Measurements from ENCODE around the gene TBX22. TPM values are rescaled to one million over a fixed set of nuclear protein-coding genes. Genes with fewer than 3 reads are reported as not detected.
"Not testable (repeated sequence)": the region's sequence is repeated elsewhere in the genome, so short reads cannot be mapped to it uniquely, and the experiment has no call there.

Gene TBX22, protein sequence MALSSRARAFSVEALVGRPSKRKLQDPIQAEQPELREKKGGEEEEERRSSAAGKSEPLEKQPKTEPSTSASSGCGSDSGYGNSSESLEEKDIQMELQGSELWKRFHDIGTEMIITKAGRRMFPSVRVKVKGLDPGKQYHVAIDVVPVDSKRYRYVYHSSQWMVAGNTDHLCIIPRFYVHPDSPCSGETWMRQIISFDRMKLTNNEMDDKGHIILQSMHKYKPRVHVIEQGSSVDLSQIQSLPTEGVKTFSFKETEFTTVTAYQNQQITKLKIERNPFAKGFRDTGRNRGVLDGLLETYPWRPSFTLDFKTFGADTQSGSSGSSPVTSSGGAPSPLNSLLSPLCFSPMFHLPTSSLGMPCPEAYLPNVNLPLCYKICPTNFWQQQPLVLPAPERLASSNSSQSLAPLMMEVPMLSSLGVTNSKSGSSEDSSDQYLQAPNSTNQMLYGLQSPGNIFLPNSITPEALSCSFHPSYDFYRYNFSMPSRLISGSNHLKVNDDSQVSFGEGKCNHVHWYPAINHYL
- 1 to 10 TPM; 2.3 to 3.5 (median 3.2) TPM for polyA plus RNA-seq (ENCODE audit: insufficient read length in 3 of 3)

DNA sequence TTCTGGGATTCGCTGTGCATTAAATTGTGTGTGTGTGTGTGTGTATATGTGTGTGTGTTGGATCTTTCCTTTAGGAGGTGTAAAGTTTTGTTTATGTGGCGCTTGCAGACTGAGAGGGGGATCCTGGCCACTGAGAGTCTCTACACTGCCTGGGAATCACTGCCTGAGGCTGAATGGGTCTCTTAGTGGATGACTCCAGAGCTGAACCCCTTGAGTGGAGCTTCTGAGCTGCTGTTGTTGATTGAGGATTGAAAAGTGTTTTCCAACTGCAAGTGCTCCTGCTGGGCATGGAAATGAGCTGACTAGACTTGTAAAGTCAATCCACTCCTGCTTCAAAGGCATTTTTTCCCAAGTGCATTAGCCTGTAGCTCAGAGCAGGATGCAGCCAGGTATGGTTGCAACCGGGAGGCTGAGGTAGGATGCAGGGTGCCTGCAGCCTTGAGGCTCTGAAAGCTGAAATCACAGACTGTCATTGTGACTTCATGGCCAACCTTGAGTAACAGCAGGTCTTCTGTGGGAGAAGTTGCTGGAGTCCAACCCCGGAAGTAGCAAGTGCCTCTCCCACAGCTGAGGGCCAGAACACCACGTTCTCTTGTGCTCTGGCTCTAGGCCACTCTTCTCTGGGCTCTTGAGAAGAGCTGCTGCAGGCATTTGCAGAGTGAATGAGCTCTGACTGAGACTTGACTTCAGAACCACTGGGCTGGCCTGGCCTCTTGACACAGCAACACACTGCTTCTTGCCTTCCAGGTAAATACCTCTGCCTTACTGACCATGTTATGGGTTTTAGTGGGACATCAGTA lies at the start of gene TBX22:
TBX22 (plus strand) TSS at position 613 of the 800 bp plus-strand sequence. CDS start 7,517 bp downstream, outside the sequence.
- no peak for DNase-seq (ENCODE audit: low read depth in 3 of 3, low spot score in 2 of 3)

DNA sequence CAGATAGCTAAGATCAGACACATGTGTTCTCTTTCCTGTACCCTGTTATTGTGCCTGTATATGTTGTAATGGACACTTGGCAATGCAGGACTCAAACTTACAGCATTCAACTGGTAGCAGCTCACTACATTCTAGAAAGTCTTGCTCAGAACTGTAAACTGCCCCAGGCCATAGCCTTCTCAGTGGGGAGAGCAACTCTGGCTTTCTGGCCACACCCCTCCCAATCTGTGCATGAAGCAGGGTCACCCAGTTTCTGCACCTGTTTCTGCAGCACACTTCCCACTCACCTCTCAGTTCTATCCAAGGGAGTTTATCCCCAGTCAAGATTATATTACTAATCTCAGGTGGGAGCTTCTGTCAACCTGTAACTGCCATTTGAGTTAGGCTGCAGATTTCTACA lies 38.9 kb upstream of the TBX22 start:
- no peak for DNase-seq (ENCODE audit: low read depth in 3 of 3, low spot score in 2 of 3)

DNA sequence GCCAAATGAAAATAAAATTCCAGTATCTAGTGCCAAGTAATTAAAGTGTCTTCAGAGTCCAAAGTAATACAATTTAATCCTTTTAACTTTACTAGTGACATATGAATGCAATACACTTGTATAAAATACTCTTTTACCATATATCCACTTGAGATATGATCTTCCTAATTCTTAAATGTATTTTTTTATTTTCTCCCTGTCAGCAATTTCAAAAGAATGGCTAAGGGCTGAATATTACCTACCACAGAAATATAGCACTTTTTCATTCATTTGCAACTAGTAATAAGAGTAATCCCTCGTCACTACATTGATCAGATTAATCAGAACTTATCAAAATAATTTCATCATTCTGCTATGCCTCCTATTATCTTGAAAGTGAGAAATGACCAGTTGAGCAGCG lies 10.1 kb upstream of the TBX22 start:
- no peak for DNase-seq (ENCODE audit: low read depth in 3 of 3, low spot score in 2 of 3)

DNA sequence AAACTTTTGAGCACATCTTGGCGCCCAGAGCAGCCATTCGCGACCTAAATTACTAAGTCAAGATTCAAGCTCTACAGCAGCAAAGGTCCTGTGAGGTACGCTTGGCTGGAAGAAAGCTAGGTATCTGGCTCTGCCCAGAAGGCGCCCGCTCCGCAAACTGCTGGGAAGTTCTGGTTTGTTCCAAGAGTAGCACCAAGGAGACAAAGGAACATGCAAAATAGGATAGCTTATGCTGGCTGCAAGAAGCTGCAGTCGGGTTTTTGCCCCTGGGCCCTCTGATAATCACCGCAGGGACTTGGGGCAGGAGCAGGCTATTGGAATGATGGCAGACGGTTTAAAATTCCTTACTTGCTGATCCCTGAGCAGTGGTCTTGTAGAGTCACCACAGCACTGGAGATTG lies 3.0 kb upstream of the TBX22 start:
- DNase-seq (ENCODE audit: low read depth in 3 of 3, low spot score in 2 of 3) = no peak

DNA sequence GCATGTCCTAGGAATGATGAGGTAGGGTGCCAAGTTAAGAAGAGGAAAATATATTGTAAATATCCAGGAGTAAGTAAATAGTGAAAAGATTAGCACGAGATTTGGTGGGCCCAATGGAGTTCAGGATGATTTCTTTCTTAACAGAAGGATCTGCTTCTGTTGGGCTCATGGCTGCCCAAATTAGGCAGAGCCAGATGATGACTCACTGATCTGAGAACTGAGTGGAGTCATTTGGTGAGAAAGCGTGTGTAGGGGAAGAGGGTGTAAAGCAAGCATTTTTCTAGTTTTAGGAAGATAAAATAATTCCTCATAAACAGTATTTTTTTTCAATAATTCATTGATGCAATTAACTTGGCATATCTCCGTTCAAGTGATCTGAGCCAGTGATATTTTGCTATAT lies 1.6 kb downstream of the TBX22 start:
- DNase-seq (ENCODE audit: low read depth in 3 of 3, low spot score in 2 of 3) = no peak

DNA sequence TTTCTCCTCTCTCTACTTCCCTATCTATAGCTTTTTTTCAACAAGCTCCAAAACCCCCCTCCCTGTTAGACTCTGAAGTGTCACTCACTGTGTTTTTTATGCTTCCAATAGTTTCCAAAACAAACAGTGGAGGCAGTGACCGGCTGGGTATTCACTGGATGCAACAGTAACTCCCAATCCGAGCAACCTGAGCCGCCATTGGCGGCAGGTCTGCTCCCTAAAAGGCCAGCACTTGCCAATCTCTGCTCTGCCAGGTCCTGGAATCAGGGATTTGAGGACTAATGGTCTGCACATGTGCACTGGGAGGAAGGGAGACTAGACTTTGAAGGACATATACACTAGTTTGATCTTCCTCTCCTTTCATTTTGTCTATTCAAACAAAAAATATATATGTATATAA lies 7.1 kb downstream of the TBX22 start:
- no peak for DNase-seq (ENCODE audit: low read depth in 3 of 3, low spot score in 2 of 3)

DNA sequence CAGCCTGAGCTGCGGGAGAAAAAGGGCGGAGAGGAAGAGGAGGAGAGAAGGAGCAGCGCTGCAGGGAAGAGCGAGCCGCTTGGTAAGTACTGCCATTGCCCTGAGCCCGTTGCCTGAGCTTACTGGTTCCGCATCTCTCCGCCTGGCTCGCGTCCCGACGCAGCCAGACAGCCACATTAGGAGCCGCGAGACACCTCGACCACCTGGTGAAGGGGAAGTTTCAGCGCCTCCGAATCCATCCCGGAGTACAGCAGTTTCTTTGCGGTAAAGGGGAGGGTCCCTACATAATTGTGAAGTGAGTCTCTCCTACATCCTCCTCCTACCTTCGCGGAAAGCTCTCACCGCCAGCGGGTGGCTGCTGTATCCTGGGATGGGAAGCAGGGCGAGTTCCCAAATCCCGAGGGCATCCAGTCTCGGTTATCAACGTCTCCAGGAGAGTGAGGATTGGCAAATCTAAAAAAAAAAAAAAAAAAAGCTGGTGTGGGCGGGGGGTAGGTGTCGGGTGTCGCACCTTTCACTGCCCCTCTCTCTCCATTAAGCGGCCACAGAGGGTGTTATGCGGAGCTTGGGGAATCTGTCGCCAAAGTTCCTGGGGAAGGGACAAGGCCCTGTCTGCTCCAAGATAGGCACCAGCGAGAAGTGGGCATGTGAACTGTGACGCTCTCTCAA lies 7.9 kb downstream of the TBX22 start:
- peak in 1 of 3 donors; percentile 10 for DNase-seq (ENCODE audit: low read depth in 3 of 3, low spot score in 2 of 3)

DNA sequence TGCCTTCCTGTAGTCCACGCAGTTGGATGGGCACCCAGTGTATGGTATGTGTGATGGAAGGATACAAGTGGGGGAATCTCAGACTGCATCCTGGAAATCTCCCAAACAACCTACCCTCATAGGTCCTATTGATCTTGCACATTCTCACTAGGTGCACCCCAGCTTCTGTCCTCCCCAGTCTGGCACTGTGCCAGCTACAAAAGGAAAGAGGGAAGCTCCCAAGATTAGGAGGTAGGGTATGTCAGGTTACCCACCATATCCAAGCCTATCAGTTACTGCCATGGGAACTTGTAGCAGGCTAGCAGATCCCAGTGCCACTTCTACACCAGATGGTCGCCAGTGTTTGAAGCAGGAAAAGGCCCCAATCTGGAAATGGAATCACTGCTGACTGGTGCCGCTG lies 11.6 kb downstream of the TBX22 start:
- no peak for DNase-seq (ENCODE audit: low read depth in 3 of 3, low spot score in 2 of 3)

DNA sequence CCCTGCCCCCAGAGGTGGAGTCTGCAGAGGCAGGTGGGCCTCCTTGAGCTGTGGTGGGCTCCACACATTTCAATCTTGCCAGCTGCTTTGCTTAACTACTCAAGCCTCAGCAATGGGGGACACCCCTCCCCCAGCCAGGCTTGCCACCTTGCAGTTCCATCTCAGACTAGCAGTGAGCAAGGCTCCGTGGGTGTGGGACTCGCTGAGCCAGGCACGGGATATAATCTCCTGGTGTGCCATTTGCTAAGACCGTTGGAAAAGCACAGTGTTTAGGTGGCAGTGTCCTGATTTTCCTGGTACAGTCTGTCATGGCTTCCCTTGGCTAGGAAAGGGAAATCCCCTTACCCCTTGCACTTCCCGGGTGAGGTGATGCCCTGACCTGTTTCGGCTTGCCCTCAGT lies 51.6 kb downstream of the TBX22 start:
- DNase-seq (ENCODE audit: low read depth in 3 of 3, low spot score in 2 of 3) = not testable (repeated sequence)

DNA sequence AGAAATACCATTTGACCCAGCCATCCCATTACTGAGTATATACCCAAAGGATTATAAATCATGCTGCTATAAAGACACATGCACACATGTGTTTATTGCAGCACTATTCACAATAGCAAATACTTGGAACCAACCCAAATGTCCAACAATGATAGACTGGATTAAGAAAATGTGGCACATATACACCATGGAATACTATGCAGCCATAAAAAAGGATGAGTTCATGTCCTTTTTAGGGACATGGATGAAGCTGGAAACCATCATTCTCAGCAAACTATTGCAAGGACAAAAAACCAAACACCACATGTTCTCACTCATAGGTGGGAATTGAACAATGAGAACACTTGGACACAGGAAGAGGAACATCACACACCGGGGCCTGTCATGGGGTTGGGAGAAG lies 61.1 kb downstream of the TBX22 start:
- DNase-seq (ENCODE audit: low read depth in 3 of 3, low spot score in 2 of 3) = not testable (repeated sequence)
